SK-MEL-5 (cell line): Measurements from ENCODE around the gene LAMB4. TPM values are rescaled to one million over a fixed set of nuclear protein-coding genes. Genes with fewer than 3 reads are reported as not detected.

Source experiments
- DNase-seq: peaks from one replicate; pipeline ENCODE4 v3.0.0-alpha.2; 2016; ENCODE audit warnings: low read depth, low spot score
- in situ Hi-C: cut with HindIII; loops from 2 replicates; pipeline ENCODE4 v1.10.0; 2016; ENCODE audit warnings: low sequenced_read_pairs, high pct_unique_total_duplicates, low pct_unique_long_range_greater_than_20kb
- total RNA-seq: library from RNA; depleted of rRNA; stranded (reverse); fragments of >200 nt; shearing (Covaris generic); gene quantifications from 2 replicates; pipeline ENCODE4 v1.2.3, GENCODE V29; 2014

LAMB4 gene
- total RNA-seq, 1 experiment from 2014 or later = 0.32 TPM

DNA sequence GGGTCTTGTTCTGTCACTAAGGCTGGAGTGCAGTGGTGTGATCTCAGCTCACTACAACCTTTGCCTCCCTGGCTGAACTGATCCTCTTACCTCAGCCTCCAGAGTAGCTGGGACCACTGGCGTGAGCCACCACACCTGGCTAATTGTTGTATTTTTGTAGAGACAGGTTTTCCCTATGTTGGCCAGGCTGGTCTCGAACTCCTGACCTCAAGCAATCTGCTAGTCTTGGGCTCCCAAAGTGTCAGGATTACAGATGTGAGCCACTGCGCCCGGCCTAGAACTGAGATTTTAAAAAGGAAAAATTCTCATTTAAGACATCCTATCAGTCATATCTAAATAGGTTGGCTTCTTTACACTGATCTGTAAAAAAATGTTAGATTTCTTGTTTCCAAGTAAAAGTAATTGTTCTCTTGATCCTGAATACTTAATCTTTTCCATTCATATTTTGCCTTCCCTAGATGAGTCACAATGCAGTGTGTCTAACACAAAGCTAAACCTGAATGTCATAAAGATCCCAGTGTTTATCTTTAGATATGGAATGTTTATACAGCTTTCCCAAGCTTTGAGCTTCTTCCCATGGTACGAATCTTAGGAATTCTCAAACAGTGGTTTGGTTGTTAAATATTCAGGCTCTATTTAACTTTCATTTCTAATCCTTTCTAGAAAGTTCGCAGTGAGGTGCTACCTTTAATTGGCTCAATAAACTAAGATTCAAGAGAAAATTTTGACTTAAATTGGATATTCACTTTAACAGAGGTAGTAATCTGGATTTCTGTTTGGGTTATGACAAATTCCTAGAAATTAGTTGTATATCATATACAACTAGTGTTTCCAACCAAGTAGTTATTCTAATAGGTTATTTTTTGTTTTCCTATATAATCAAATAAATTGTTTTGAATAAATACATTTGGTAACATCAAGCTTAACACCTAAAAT is 115.1 kb downstream of the LAMB4 start:
- peak; percentile 88 for DNase-seq
- in situ Hi-C loops = no loop called here

DNA sequence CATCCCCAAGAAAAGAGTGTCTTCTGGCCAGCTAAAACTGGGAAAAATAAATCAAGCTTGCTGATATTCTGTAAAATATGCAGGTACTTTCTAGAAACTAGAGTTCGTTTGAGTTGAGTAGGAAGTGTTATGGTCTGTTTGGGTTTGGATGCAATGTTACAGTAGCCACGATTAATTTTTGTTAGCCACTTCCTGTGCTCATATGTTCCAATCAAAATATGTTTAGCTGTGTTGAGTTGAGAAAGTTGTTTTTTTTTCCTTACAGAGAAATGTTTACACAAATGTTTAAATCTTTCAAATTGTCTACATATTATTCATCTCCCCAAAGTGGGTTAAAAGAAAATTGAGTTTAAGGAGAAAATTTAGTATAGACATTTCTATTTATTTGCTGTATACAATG is 115.9 kb downstream of the LAMB4 start:
- no peak for DNase-seq
- in situ Hi-C loops = no loop called here

DNA sequence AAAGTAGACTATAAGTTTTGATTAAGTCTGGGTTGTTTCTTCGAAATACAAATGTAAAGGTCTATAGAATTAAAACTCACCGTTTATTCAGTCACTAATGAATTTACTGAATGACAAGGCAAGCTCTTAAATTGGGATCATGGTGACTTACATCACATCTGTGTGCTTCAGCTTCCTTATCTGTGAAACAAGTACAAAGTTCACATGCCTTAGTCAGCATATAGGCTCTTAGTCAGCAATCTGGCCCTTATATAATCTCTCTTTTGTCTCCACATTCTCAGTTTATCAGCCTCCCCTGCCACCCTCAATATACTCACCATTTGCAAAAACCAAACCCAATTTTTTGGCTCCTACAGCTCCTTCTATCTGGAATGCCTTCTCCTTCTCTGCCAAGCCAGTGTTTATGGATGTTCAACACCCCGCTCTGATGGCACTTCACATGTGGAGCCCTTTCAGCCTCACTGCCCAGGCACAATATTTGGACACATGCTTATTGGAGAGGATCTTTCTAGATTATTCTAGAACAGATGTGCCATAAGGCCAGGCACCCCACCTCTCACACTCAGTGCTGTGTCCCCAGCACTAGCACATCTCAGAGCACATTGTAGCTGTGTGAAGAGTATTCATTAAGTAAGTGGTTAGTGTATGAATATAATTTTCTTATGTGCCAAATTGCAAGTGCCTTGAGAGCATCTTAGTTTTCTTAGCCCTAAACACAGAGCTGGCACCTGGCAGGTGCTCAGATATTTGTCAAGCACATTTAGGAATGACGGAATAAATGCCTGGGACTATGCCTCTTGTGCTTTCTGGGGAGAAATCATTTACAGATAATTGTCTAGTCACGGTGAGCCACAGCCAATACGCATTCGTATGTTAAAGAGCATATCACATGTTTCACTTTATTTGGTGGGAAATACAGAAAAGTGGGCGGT is 117.4 kb downstream of the LAMB4 start:
- in situ Hi-C loops = no loop called here
- peak; percentile 30 for DNase-seq

DNA sequence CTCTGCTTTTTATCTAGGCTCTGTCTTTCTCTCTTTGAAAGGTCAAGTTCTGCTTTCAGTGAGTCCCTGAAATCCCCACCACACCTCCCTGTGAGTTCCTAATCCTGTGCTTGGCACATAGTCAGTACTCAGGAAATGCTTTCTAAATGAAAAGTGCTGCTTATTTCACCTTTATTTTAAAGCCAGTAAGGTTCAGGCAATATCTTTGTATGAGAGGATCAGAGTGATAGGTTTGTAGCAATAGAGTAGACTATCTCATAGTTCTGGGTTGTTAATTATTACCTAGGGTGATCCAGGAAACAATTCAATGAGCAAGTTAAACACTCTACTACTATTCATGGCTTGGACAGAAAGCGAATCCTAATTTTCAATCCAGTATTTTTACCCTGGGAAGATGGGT is 119.8 kb downstream of the LAMB4 start:
- in situ Hi-C loops = no loop called here
- DNase-seq = no peak

DNA sequence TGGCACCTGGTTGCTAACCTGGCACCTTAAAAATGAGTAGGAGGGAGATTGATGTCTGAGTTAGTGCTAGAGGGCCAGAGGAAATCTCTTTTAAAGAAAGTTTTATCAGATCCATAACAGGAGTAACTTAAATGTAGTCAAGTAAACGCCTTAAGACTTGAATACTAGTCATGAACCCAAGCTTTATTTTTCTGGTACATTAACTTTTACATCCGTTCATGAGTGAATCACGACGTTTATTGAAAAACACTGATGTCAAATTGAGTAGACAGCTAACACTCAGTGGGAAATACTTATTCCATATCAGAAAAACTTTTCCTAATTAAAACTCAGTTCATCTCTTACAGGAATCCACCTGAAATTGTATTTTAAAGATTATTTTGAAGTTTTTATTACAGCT is 120.3 kb downstream of the LAMB4 start:
- DNase-seq = no peak
- in situ Hi-C loops = no loop called here

DNA sequence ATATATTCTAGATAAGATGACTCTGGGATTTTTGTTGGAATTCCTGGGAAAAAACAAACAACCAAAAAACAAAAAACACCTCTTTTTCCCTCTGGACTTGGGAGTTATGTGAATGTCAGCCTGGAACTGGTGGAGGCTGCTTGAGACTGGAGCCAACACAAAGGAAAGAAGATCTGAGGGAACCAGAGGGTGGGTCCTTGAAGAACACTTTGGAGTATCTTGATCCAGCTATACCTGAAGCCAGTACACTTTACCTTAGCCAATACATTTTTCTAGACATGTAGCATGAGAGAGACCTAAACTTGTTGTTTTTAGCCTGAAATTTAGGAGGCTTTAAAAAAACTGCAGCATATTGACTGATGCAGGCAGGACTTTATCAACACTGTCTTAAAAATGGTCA is 121.3 kb downstream of the LAMB4 start:
- DNase-seq = no peak
- in situ Hi-C loops = no loop called here

DNA sequence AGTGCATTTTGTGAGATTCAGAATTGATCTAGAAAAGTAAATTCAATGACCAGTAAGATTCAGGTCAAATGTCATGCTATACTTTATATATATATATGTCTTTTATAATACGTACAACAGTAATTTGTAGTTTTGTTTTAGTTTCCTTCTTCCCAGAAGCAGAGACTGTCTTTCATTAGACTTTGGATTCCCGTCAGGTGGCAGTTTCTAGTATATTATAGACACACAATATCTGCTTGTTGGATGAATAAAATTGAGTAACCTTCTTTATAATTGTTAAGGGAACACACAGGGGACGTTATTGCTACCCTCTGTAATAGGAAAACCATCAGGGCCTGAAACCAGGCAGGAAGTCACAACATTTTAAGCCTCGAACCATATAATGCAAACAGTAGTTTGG is 121.9 kb downstream of the LAMB4 start:
- in situ Hi-C loops = no loop called here

DNA sequence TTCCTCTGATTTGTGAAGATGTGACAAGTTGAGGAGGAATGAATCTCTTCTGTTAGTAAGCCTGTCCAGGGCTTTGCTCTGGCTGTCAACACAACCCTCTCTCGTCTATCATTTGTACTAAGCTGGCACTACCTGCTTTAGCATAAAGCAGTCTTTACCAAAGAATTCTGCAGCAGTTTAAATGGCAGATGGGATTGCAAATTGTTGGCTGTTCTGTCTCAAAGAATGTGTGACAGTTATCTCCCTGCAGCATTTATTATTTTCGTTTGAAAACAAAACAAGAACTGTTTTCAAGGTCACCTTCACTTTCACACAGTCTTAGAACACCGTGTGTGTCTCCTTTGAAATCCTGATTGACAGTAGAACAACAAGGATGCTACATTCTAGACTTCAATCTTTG is 122.4 kb downstream of the LAMB4 start:
- in situ Hi-C loops = no loop called here
- no peak for DNase-seq

More for the DNA sequence above, 121.9 kb downstream of the LAMB4 start:
- no peak for DNase-seq

DNA sequence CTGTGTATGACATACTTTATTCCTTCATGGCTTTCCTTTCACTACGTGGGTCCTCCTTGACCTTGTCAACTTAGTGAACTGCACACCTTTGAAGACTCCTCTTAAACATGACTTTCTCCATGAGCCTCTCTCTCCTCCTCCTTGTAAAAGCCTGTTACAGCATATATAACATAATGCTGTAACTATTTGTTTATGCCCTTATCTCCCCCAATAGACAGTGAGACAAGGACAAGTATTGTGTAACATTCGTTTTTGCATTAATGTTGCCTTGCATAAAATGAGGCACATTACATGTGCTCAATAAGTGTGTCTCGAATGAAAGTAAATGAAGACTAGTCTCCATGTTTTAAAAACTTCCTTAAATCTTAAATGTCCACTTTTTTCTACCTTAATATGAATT is 122.9 kb downstream of the LAMB4 start:
- in situ Hi-C loops = no loop called here
- no peak for DNase-seq

DNA sequence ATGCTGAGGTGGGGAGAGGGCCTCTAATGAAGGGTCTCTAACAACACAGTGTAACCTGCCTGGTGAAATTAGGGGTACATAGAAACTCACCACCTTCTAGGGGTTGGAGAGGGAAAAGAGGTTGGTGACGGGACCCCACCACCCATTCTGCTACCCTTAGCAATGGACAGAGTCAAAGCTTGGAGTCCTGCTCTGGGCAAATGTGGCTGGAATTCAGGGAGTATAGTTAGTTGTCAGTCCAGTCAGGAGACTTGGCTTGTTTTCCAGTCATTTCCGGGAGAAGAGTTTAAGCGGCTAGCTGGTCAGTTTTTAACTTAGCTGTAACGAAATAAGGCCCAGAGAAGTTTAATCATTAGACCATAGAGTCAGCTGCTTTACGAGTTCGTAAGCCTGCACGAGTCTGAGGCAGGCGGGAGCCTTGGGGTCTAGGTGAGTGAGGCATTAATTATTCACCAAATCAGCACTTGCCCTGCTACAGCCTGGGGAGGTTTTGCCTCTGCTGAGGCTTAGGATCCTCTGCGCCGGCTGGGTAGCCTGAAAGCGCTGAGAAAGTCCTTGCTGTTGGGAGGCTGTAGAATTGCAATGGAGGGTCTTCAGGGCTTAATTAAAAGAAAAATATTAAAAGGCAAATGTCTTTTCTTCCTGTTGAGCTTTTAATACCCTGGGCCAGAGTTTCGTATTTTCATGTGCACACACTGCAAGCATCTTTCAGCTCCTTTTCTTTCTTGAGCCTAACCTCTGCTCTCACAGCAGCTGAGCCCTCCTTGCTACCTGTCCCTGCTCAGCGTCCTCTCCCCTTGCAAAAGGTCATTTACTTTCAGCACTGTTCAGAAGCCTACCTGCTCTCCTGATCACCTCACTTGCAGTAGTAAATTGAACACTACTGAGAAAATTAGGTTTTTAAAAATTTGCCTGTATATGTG is 125.7 kb downstream of the LAMB4 start:
- in situ Hi-C loops = no loop called here
- DNase-seq = no peak

DNA sequence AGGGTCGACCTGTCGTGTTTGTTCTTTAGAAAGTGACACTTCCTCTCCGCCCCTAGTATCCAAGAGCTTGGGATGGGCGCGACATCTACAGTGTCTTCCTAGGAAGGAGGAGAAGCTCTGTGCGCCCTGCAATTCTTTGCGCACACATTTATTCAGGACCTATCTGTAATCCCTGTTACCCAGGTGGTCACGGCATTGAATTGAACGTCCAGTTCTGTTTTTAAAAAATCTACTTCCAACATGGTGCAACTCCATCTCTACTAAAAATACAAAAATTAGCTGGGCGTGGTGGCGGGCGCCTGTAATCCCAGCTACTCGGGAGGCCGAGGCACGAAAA is 126.6 kb downstream of the LAMB4 start:
- no peak for DNase-seq
- in situ Hi-C loops = no loop called here

DNA sequence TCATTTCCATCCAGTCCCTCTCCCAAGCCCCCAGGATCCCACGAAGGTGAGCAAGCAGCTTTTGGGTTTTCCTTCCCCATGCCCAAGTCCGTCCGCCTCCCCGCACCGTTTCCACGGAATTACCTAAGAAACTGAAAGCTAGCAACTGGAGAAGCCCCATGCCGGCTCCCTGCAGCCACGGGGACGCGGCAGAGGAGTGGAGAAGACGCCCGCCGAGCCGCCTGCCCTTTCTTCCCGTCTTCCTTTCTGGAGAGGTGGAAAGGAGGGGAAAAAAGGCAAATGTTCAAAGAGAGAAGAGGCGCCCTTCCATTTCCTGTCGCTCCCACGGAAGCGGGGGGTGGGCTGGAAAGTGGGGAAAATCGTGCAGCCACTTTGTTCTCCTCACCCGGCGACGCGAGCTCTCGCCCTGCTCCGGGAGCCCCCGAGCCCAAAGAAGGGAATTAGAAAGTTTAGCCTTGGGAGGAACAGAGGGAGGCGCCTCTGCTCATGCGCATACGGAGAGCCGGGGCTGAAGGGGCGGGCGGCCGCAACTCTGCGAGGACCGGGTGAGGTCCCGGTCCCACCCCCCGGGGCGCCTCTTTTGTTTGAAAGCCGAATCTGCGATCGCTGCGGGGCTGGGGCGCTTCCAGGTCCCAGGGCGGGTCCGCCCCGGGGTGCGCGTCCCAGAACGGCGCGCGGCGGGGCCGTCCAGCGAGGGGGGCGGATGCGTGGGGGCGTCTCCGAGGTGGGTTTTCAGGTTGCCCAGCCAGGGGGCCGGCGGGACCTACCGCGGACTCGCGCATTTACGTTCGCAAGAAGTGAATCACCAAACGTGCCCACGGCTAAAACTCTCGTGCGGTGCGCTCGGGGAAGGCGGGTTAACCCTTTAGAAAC is 127.2 kb downstream of the LAMB4 start, which contains the start of gene LAMB1:
Gene LAMB1, minus strand, starts transcription at position 436 of the 873 bp plus-strand sequence. Its CDS starts 276 bp downstream, at position 160.
- in situ Hi-C loops = no loop called here

DNA sequence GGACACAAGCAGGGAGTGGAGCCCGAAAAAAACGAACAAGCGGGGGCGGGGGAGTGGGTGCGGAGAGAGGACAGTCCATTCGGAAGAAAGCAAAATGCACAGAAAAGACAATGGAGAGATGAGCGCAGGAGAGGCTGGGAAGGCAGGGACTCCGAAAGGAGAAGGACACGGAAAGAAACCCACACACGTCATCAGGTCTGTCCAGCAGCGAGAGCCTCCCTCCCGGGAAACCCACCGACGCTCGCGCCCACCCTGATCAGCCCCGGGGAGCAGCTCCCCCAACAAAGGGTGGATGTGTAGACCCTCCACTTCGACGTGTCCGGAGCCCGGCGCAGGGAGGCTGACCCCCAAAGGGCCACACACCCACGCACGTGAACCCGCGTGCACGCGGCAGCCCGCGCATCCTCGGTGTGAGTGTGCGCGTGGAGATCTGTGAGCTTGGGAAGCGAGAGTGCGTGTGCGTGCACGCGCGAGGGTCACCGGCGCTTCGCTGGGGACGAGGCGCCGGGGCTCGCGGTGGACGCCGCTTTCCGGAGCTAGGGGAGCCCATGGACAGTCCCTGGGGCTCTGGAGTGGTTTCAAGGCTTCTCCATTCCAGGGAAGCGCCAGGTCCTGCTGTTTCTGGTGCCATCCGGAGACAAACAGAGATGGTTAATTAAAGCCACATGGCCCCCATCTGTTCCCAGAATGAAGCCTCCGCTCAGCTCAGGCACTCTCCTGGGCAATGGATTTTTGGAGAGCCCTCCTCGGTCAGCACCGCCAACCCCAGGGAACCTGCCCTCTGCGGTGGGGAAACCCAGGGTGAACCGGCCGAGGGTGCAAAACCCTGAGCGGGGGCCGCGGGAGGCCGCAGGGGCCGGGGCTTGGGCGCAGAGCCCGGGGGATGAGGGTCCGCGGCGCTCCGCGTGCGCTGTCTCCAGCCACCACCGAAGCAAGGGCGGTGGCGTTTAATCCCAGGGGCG is 128.1 kb downstream of the LAMB4 start:
- no peak for DNase-seq
- in situ Hi-C loops = no loop called here

More for the DNA sequence above, 127.2 kb downstream of the LAMB4 start, which contains the start of gene LAMB1:
- DNase-seq = peak; percentile 79

DNA sequence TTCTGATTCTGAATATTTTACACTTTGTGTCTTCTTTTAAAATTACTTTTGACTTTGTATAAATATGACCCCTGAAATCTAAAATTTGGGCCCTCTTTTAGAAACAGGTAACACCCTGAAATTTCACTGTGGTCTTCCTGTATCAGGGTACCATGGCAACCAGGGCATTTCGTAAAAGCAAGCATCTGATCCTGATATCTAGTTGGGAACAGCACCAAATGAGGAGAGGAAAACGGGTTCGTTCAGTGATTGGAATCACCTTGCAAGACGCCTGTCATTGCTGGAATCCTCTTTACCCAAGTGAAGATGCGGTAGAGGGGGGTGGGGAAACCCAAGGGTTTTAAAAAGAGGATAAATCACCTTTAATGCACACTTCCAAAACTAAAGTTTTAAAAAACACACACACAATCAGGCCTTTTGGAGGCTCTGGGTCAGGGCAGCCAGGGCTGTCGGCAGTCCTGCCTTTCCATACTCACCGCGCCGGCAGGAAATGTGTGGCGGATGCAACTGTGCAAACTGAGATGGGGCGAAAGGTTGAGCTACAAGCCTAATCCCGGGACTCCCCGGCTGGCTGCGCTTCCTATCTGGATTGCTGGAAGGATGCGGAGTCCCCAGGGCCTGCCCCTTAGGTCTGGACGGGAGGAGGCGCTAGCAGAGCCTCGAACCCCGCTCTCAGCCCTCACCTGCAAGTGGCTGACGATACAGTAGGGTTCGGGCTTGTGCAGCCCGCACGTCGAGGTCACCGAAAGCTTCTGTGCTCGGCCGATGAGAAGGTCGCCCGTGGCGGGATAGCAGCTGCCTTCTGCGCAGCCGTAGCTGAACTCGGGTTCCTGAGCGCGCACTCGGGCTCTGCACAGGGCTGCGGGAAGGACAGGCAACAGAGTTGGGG is 129.0 kb downstream of the LAMB4 start:
- in situ Hi-C loops = no loop called here
- DNase-seq = no peak
